22Rv1 (cell line): ENCODE data around the gene BIRC6.

Experiments
- ZFX ChIP-seq: fragments of 450-650 bp; IDR thresholded peaks from 2 replicates; pipeline ENCODE4 v1.6.1; 2017; ENCODE audit warnings: antibody characterized with exemption, borderline replicate concordance
- TF ChIP-seq, protein P1 (sequence below): fragments of 450-650 bp; IDR thresholded peaks from 2 replicates; pipeline ENCODE4 v1.5.1; 2017; ENCODE audit warnings: mild to moderate bottlenecking

DNA sequence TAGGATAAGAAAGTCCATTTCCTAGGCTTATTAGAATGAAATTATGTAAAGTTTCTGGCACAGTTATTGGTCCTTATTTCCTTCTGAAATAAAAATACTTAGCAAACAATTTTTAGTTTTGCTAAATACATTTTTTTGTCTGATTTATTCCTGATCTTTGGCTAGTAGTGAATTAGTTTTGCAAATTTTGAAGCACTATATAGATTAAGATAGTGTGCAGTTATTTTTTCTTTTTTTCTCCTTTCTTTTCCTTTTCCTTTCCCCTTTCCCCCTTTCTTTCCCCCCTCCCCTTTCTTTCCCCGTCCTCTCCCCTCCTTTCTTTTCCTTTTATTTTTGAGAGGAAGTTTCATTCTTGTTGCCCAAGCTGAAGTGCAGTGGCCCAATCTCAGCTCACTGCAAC, 59.7 kb downstream of the BIRC6 start:
- TF ChIP-seq, protein P1, sequence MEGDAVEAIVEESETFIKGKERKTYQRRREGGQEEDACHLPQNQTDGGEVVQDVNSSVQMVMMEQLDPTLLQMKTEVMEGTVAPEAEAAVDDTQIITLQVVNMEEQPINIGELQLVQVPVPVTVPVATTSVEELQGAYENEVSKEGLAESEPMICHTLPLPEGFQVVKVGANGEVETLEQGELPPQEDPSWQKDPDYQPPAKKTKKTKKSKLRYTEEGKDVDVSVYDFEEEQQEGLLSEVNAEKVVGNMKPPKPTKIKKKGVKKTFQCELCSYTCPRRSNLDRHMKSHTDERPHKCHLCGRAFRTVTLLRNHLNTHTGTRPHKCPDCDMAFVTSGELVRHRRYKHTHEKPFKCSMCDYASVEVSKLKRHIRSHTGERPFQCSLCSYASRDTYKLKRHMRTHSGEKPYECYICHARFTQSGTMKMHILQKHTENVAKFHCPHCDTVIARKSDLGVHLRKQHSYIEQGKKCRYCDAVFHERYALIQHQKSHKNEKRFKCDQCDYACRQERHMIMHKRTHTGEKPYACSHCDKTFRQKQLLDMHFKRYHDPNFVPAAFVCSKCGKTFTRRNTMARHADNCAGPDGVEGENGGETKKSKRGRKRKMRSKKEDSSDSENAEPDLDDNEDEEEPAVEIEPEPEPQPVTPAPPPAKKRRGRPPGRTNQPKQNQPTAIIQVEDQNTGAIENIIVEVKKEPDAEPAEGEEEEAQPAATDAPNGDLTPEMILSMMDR = no peak
- no peak for TF ChIP-seq ZFX
